ENCODE data around the gene ZNF318. TPM values are rescaled to one million over a fixed set of nuclear protein-coding genes. Genes with fewer than 3 reads are reported as not detected.
"Not testable (repeated sequence)": the region's sequence is repeated elsewhere in the genome, so short reads cannot be mapped to it uniquely, and the experiment has no call there.

The ZNF318 gene
- total RNA-seq, 1 donor from 2014 or later = 13.8 TPM

GRCh38 chr6:43389730-43390295 lies 20.4 kb upstream of the ZNF318 start:
- DNase-seq (ENCODE audit: low spot score) = no peak
- intact Hi-C loops (cut with DNase I) = loop anchor here (10.0 kb wide), 1 partner anchor 65 kb away; the partner anchor contains the start of gene DLK2

DNA sequence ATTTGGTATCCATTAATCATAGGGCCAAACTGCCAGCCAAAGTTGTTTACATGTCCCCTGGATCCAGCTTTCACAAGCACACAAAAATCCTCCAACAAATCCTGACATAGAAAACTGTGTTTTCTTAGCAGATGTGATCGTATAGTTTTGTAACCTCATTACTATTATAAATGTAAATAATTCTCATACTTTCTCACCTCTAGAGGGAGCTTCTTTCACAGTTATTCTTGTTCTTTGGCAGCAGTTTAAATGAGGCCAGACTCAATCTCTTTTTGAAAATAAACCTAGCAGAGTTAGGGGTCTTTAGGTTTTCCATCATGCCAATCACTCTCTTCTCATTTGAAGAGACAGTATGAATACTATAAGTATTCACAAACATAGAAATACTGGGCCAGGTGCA lies 17.0 kb upstream of the ZNF318 start:
- intact Hi-C loops (cut with DNase I) = loop anchor here (2.0 to 10.0 kb wide), 2 partner anchors 68 to 120 kb away; partner anchors contain the start of gene DLK2
- no peak for DNase-seq (ENCODE audit: low spot score)

DNA sequence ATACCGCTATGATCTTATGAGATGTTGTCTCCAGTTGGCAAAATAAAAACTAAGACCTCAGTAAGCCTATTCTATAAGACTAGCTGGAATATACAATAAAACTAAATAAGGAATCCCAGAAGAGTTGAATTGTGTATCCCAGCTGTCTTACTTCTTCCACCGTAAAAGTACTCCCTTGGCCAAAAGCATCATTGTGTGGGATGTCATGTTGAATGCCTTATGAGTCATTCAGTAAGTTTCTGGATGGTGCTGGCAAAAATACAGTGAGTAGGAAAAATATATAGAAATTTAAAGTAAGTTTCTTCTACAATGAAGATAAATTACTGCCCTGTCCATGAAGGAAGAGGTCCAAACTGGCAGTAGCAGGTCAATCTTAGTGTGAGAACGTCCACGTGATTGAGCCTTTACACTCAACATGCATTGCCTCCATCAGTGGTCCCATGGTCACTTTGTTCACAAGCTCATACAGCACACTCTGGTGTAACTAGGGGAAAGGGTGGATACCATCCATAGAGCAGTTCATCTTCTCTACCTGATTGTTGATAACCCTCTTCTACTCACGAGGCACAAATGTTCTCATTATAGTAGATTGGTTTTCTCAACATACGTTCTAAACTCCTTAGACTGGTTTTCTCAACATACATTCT lies 13.7 kb upstream of the ZNF318 start:
- intact Hi-C loops (cut with DNase I) = loop anchor here (10.0 kb wide), 1 partner anchor 72 kb away; the partner anchor contains the start of gene DLK2
- no peak for DNase-seq (ENCODE audit: low spot score)

DNA sequence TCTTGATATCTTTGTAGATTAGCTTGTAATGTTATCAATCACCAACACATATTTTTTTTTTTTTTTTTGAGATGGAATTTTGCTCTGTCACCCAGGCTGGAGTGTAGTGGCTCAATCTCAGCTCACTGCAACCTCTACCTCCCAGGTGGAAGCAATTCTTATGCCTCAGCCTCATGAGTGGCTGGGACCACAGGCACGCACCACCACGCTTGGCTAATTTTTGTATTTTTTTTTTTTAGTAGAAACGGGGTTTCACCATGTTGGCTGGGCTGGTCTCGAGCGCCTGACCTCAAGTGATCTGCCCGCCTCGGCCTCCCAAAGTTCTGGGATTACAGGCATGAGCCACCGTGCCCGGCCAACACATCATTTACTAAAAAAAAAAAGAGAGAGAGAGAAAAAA lies 11.4 kb upstream of the ZNF318 start:
- intact Hi-C loops (cut with DNase I) = loop anchor here (10.0 kb wide), 1 partner anchor 74 kb away; the partner anchor contains the start of gene DLK2
- not testable (repeated sequence) for DNase-seq (ENCODE audit: low spot score)

DNA sequence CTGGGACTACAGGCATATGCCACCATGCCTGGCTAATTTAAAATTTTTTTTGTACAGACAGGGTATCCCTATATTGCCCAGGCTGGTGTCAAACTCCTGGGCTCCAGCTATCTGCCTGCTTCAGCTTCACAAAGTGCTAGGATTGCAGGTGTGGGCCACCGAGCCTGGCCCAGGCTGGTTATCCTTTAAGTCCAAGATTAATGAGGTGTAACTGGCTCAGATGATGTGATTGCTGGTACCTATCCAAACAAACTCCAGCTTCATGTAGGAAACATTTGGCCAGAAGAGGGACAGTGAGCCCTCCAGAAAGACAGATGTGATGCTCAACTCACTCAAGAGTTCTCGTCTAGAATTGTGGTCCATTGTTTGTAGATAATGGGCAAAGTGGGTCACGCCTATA lies 9.2 kb upstream of the ZNF318 start:
- intact Hi-C loops (cut with DNase I) = no loop called here
- DNase-seq (ENCODE audit: low spot score) = no peak

GRCh38 chr6:43377710-43378229 lies 8.3 kb upstream of the ZNF318 start:
- intact Hi-C loops (cut with DNase I) = no loop called here
- no peak for DNase-seq (ENCODE audit: low spot score)

- DNase-seq (ENCODE audit: low spot score) = no peak
- intact Hi-C loops (cut with DNase I) = no loop called here
Measured at GRCh38 chr6:43376551-43376981, 7.1 kb upstream of the ZNF318 start.

- intact Hi-C loops (cut with DNase I) = no loop called here
Measured at GRCh38 chr6:43375693-43376092, 6.2 kb upstream of the ZNF318 start.

GRCh38 chr6:43373252-43373875 lies 3.9 kb upstream of the ZNF318 start:
- intact Hi-C loops (cut with DNase I) = no loop called here
- DNase-seq (ENCODE audit: low spot score) = no peak

More at GRCh38 chr6:43375693-43376092, 6.2 kb upstream of the ZNF318 start:
- no peak for DNase-seq (ENCODE audit: low spot score)

GRCh38 chr6:43370003-43370580 lies 645 bp upstream of the ZNF318 start:
- DNase-seq (ENCODE audit: low spot score); intact Hi-C loops (cut with DNase I): not testable (repeated sequence)

DNA sequence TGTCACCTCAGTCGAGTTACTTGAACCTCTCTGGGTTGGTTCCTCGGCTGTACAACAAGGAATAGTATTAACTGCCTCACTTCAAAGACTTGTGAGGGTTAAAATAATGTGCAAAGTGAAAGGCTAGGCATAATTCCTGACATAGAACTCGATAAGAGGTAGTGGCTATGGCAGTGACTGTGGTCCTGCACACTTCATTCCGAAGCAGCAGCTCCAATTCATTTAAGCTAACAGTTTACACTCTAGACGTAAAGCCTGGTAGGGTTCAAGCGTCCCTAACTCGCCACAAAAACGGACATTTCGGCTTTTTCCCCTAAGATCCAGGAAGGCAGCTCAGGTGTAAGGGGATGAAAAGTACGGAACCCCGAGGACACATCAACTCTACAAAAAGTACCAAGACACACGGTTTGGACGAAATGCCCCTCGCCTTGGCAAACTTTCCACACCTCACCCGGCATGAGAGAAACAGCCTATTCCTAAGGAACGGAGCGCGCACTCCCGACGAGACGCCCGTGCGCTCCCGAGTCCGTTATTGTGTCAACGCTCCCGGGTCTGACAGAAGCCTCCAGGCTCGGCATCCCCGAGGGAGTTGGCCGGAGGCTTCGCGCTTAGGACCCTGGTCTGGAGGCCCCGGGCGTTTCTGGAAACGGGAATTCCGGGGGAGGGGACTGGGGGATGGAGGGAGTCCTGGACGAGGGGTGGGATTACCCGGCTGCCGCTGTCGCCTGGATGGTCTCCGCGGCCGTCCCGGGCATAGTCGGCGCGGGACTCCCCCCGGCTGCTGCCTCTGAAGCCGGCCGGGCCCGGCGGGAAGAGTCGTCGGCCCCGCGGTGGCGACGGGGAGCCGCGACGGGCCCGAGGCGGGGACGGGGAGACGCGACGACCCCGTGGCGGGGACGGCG lies 937 bp downstream of the ZNF318 start:
- intact Hi-C loops (cut with DNase I) = loop anchor here (1.0 to 2.0 kb wide), 2 partner anchors 59 to 196 kb away; partner anchors contain the start of gene ABCC10
- no peak for DNase-seq (ENCODE audit: low spot score)

GRCh38 chr6:43367245-43367984 lies 2.0 kb downstream of the ZNF318 start:
- intact Hi-C loops (cut with DNase I) = no loop called here
- DNase-seq (ENCODE audit: low spot score) = no peak

DNA sequence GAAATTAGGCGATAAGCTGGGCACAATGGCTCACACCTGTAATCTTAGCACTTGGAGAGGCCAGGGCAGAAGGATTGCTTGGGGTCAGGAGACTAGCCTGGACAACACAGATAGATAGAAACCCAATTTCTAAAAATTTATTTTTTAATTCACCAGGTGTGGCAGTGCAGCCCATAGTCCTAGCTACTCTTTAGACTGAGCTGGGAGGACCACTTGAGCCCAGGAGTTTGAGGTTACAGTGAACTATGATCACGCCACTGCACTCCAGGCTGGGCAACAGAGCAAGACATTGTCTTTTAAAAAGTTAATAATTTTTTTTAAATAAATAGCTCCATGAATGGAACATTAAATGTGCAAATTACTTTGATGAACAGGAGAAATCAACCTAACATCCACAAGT lies 8.2 kb downstream of the ZNF318 start:
- intact Hi-C loops (cut with DNase I) = no loop called here
- no peak for DNase-seq (ENCODE audit: low spot score)

- intact Hi-C loops (cut with DNase I) = loop anchor here (5.0 kb wide), 1 partner anchor 98 kb away; no protein-coding TSS in a partner anchor
Measured at GRCh38 chr6:43359831-43360230, 9.6 kb downstream of the ZNF318 start.

DNA sequence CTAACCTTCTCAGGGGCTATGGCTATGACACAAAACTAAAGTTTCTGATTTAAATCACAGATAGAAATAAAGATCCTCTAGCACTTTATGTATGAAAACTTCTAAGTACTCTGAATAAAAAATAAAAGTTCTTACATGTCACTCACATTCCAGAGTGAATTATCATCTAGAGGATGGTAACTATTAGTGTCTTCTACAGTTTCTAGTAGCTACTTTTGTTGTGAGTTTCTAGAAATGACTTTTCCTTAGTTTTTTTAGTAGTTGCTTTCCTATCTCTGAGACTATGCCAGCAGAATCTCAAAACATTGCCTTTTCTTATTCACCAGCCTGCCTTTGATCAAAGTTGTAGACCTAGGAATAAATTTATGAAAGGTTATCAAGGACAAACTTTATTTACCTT lies 10.1 kb downstream of the ZNF318 start:
- DNase-seq (ENCODE audit: low spot score) = no peak
- intact Hi-C loops (cut with DNase I) = loop anchor here (5.0 kb wide), 1 partner anchor 97 kb away; no protein-coding TSS in a partner anchor

More at GRCh38 chr6:43359831-43360230, 9.6 kb downstream of the ZNF318 start:
- DNase-seq (ENCODE audit: low spot score) = no peak

DNA sequence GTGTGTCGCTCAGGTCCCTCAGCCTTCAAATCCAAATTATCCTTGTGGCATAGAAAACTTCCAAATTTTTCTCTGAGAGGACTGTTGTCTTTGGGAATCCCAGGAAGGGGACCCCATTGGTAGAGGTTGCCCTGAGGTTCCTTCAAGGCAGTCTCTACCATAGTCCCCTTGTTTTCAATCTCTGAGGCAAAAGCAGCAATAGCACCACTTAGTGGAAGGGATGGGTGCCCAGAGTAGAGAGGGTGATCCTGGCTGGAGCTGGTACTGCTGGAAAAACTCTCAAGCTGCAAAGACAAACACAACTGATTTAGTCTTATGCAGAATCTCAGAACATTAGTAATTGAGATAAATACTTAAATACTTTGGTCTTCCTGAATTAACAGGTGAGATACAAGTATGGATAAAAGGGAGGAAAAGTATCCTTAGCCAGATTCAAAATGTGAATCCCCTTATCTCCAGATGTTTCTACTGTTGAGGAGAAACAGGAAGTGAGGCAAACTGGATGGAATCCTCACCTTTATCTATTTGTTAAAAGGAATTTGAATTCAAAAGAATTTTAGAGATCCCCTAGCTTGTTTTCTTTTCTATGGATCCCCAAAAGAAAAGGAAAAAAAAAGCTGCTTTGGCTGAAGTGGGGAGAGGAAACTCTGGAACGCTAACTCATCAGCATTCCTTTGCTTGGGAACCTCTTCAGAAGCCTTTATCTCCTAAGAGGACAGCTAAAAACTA lies 13.4 kb downstream of the ZNF318 start:
- intact Hi-C loops (cut with DNase I) = loop anchor here (5.0 kb wide), 1 partner anchor 94 kb away; no protein-coding TSS in a partner anchor
- DNase-seq (ENCODE audit: low spot score) = no peak

- DNase-seq (ENCODE audit: low spot score); intact Hi-C loops (cut with DNase I): not testable (repeated sequence)
Measured at GRCh38 chr6:43351951-43352350, 17.5 kb downstream of the ZNF318 start.

Measured in cardiac septum (tissue), 1 donor.